Measurements from ENCODE around the gene WNT1.

- TF ChIP-seq CTCF (IDR thresholded peaks at IDR 0.05) (no peak), POLR2A (IDR thresholded peaks at IDR 0.05) (no peak)
Observed at GRCh38 chr12:48972213-48972951, 5.7 kb upstream of the WNT1 start.
